HG03439 (cell line): ENCODE results near the gene NR1D2.

Experiments
- ATAC-seq: cut with Tn5 transposase; IDR thresholded peaks from one replicate; pipeline ENCODE4 v1.9.1; 2021; ENCODE audit warnings: mild to moderate bottlenecking, moderate library complexity; ENCODE audit not compliant: unreplicated experiment

NR1D2 gene

GRCh38 chr3:23961913-23962312, 16.8 kb downstream of the NR1D2 start:
- ATAC-seq, result no peak

GRCh38 chr3:23964537-23965235, 19.6 kb downstream of the NR1D2 start:
- no peak for ATAC-seq

- ATAC-seq, result no peak
Observed at GRCh38 chr3:23966328-23966727, 21.2 kb downstream of the NR1D2 start.

- ATAC-seq, result no peak
Observed at GRCh38 chr3:23968463-23969184, 23.5 kb downstream of the NR1D2 start.

GRCh38 chr3:23969393-23969792, 24.3 kb downstream of the NR1D2 start:
- ATAC-seq, result no peak

- no peak for ATAC-seq
Observed at GRCh38 chr3:23971684-23972083, 26.6 kb downstream of the NR1D2 start.

- no peak for ATAC-seq
Observed at GRCh38 chr3:23976555-23976954, 31.5 kb downstream of the NR1D2 start.

- ATAC-seq, result no peak
Observed at GRCh38 chr3:23979569-23979968, 34.5 kb downstream of the NR1D2 start.

- no peak for ATAC-seq
Observed at GRCh38 chr3:23981136-23981535, 36.0 kb downstream of the NR1D2 start.

GRCh38 chr3:23981955-23982354, 36.9 kb downstream of the NR1D2 start:
- no peak for ATAC-seq

GRCh38 chr3:23984934-23985333, 39.8 kb downstream of the NR1D2 start:
- ATAC-seq, result no peak

GRCh38 chr3:23985747-23986544, 40.9 kb downstream of the NR1D2 start:
- ATAC-seq, result no peak

GRCh38 chr3:23987356-23987755, 42.3 kb downstream of the NR1D2 start:
- ATAC-seq, result no peak

GRCh38 chr3:23991306-23991682, 46.2 kb downstream of the NR1D2 start:
- no peak for ATAC-seq

- ATAC-seq, result no peak
Observed at GRCh38 chr3:23991683-23992628, 46.9 kb downstream of the NR1D2 start.

GRCh38 chr3:23993556-23994243, 48.6 kb downstream of the NR1D2 start:
- no peak for ATAC-seq

- ATAC-seq, result no peak
Observed at GRCh38 chr3:23994244-23994569, 49.1 kb downstream of the NR1D2 start.

GRCh38 chr3:23995219-23995618, 50.1 kb downstream of the NR1D2 start:
- ATAC-seq, result no peak

- no peak for ATAC-seq
Observed at GRCh38 chr3:23996095-23996524, 51.0 kb downstream of the NR1D2 start.

- ATAC-seq, result no peak
Observed at GRCh38 chr3:23999012-23999641, 54.0 kb downstream of the NR1D2 start.
